Ureter (tissue), 1 donor: Measurements from ENCODE around the gene TLE6. TPM values are rescaled to one million over a fixed set of nuclear protein-coding genes. Genes with fewer than 3 reads are reported as not detected.
"Not testable (repeated sequence)": the region's sequence is repeated elsewhere in the genome, so short reads cannot be mapped to it uniquely, and the experiment has no call there.

Experiments used
- DNase-seq: peaks from one replicate; pipeline ENCODE4 v3.0.0-alpha.2; 2020; ENCODE audit warnings: low spot score
- total RNA-seq: library from RNA; stranded (reverse); gene quantifications from one replicate; pipeline ENCODE4 v1.2.4, GENCODE V29; 2023
- donor health status: DM: yes; HTN: yes; CAD: no.

TLE6 gene
- total RNA-seq, 1 donor from 2014 or later, result 3.6 TPM

- DNase-seq, result peak; percentile 63
These were observed 2.9 kb upstream of the TLE6 start for GRCh38 chr19:2974342-2975041.

GRCh38 chr19:2976609-2977000 is 759 bp upstream of the TLE6 start:
- no peak for DNase-seq

GRCh38 chr19:2977746-2978138 is 378 bp downstream of the TLE6 start:
- no peak for DNase-seq

- DNase-seq, result no peak
These were observed 903 bp downstream of the TLE6 start for GRCh38 chr19:2978166-2978767.

- no peak for DNase-seq
These were observed 1.4 kb downstream of the TLE6 start for GRCh38 chr19:2978772-2979171.

- DNase-seq, result no peak
These were observed 4.5 kb downstream of the TLE6 start for GRCh38 chr19:2981898-2982297.

- DNase-seq, result no peak
These were observed 5.2 kb downstream of the TLE6 start for GRCh38 chr19:2982561-2982960.

GRCh38 chr19:2982983-2983350 is 5.6 kb downstream of the TLE6 start:
- peak; percentile 90 for DNase-seq

GRCh38 chr19:2983351-2984214 is 6.2 kb downstream of the TLE6 start:
- DNase-seq, result peak; percentile 62

GRCh38 chr19:2984215-2984528 is 6.8 kb downstream of the TLE6 start:
- no peak for DNase-seq

GRCh38 chr19:2986951-2987524 is 9.7 kb downstream of the TLE6 start:
- no peak for DNase-seq

GRCh38 chr19:2987797-2988196 is 10.4 kb downstream of the TLE6 start:
- DNase-seq, result no peak

GRCh38 chr19:2988568-2988967 is 11.2 kb downstream of the TLE6 start:
- DNase-seq, result no peak

- no peak for DNase-seq
These were observed 12.0 kb downstream of the TLE6 start for GRCh38 chr19:2989236-2989946.

GRCh38 chr19:2992333-2992732 is 15.0 kb downstream of the TLE6 start:
- not testable (repeated sequence) for DNase-seq

GRCh38 chr19:2992958-2993357 is 15.6 kb downstream of the TLE6 start:
- DNase-seq, result no peak

- no peak for DNase-seq
These were observed 16.2 kb downstream of the TLE6 start for GRCh38 chr19:2993579-2993978.

GRCh38 chr19:2994588-2995131 is 17.3 kb downstream of the TLE6 start:
- DNase-seq, result no peak

- no peak for DNase-seq
These were observed 20.4 kb downstream of the TLE6 start for GRCh38 chr19:2997720-2998119.

GRCh38 chr19:2998642-2999041 is 21.3 kb downstream of the TLE6 start:
- no peak for DNase-seq

GRCh38 chr19:3001235-3001800 is 24.0 kb downstream of the TLE6 start:
- DNase-seq, result no peak
